Hematopoietic multipotent progenitor cell treated with erythropoietin and hydrocortisone succinate and interleukin-3 and kit ligand, for 4 days (in vitro differentiated cells): ENCODE results near the gene FBLN2.
A peak's percentile ranks its signal among the peaks of the same experiment; 100 is the strongest.

Experiments
- DNase-seq: peaks from one replicate; pipeline ENCODE4 v3.0.0-alpha.2; 2015

Gene FBLN2

DNA sequence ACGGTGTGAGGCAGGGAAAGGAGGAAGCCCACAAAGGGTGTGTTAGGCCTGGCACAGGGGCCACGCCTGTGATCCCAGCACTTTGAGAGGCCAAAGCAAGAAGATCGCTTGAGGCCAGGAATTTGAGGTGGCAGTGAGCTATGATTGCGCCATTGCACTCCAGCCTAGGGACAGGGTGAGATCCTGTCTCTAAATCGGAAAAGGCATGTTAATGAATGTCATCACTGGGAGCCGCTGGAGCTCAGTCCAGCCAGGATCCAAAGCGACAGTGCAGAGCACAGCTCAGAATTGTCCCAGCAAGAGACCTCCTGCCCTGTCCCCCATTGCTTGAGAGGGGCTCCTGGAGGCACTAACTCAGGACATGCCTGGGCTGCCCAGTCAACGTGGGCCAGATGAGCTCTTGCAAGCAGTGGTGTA, 15.0 kb upstream of the FBLN2 start:
- DNase-seq: no peak

DNA sequence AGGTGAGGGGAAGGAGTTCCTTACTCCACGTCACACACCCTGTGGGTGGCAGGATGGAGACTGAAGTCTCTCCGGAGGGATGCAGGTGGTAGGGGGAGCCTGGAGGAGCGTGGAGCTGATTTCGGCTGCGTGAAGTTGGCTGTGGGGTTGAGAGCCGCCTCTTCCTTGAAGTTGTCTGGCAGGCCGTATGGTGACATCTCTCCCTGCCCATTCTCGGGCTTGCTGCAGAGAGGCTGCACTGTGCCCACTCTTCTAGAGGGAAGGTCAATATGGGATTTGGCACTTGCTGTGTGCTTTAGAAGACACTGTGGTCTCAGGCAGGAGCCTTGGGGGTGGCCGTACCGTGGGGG, 13.4 kb upstream of the FBLN2 start:
- no peak for DNase-seq

DNA sequence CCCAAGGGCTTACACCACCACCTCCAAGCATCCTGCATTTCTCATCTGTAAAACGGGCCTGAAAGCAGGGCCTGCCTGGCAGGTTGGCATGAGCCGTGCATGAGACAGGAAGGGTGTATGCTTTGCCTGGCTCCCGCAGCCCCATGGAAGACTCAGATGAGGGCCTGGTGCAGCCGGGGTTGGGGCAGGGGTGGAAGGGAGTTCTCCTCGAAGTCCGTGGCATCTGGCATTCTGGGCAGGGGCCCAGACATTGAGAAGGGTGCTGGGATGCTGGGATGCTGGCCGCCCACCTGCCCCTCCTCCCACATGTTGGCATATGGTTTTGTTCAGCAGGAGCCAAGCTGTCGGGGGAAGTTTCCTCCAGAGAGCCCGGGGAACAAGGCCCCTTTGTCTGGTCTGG, 13.0 kb upstream of the FBLN2 start:
- DNase-seq: no peak

DNA sequence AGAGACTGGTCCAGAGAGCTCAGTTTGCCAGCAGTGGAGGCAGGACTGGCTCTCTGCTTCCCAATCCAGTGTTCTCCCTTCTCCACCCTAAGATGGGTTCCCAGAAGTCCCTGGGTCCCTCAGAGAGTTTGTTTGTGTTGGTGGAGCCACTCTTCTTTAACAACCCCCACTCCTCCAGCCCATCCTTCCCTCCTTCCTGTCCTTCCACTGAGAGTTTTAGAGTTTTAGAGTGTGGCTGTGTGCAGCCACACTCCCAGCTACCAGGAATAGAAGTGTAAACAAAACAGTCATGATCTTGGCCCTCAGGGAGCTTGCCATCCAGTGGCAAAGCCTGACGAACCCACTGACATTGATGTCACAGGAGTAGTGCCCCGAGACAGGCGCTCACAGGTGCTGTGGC, 12.5 kb upstream of the FBLN2 start:
- no peak for DNase-seq

DNA sequence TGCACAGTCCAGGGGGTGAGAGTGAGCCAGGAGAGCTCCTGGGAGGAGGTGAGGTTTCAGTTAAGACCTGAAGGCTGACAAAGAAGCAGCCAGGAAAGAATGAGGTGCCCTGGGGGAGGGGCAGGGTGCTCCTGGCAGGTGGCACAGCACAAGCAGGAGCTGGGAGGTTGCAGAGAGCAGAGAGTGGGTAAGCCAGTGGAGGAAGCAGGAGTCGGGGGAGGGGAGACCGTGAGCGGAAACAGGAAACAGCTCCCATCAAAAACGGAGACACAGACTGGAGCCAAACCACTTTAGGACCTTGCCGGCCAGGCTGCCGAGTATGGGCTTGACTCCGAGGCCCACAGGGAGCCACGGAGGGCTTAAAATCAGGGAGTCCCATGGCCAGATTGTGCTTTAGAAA, 12.1 kb upstream of the FBLN2 start:
- DNase-seq: peak; percentile 51

DNA sequence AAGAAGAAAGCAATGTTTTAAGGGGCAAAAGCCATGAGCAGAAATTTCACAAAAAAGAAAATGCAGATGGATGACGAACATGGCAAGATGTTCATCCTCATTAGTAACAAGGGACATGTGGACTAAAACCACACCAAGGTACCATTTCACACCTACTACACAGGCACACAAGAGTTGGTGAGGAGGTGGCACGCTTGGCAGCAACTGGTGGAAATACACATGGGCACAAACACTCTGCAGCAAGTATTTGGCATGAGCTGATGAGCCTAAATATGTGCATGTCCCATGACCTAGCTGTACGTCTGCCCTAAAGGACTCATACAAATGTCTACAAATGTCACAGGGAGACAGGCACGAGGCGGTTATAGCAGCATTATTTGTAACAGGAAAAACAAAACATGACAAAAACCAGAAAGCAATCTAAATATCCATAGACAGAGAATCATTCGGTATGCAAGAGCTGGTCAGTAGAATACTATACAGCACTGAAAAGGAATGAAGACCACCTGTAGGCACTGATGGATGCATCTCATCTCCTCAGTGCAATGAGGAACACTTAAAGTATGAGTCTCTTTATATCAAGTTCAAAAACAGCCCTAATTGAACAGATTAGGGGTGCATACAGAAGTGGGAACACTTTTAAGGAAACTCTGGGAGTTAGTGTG, 11.5 kb upstream of the FBLN2 start:
- no peak for DNase-seq

DNA sequence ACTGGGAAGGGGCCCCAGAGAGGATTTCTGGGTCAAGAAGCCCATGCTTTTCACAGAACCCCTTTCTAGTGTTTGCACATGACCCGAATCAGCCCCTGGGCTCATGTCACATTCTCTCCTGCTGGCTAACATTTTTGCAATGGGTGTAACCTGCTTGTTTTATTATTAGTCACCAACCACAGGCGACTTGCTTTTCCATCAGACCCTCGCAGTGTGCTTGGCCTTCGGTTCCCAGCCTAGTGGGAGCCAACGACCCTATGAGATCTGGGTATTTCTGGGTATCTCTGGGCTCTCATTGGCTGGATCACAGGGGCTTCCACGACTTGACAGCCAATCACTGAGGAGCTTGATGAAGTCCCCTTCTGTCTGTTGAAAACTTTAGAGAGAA, 11.0 kb upstream of the FBLN2 start:
- no peak for DNase-seq

DNA sequence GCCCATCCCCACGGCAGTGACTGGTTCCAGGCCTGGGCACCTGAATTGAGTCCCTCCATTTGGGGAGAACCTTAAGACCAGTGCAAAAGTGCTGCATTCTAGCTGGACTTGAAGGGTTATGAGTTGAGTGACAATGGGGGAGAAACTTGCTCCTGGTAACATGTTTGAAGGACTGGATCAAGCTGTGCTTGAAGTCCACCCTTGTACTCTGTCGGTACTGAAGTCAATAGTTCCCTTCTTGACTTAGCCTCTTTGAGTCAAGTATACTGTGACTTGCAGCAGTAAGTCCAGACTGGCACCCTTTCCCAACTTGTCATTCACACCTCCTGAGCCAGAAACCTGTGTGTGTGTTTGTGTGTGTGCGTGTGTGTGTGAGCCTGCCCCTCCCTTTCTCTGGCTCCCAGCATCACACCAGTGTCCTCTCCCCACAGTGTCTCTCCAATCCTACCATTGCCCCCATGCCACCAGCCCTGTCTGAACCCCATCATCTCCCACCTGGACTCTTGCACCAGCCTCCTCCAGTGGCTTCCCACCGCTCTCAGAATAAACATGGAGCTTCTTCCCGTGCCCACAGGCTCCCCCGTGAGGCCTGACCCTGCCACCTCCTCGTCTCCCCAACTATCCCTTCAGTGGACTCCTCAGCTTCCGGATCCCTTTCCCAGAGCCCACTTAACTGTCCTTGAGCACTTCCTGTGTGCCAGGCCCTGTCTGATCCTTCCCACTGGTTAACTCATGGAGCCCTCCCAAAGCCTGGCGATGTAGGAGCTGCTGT, 10.2 kb upstream of the FBLN2 start:
- no peak for DNase-seq

DNA sequence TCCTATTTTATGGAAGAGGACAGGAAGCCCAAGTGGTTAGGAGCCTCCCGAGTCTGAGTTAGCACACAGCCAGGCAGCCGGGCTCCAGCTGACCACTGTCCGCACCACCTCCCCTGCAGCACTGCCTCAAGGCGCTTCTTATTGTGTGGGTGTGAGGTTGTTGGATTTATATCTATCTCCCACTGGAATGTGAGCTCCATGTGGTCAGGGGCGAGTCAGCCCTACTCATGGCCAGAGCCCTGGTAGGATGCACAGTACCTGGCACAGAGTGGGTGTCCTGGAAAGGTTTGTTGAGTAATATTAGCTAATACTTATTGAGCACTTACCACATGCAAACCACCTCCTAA, 9.7 kb upstream of the FBLN2 start:
- no peak for DNase-seq

DNA sequence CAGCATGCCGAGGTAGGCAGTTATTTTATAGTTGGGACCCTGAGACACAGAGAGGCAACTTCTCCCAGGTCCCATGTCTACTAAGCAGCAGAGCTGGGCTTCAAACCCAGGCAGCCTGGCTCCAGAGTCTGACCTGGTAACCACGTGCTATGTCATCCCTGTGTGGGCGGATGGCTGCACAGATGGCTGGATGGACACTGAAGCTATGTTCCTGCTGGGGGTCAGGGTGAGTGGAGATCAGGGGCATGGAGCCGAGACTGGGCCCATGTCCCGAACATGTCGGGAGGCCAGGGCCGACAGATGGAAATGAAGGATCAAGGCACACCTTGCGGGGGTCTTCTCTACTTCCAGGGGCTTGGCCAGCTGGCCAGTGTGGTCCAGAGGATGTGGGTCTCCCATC, 9.3 kb upstream of the FBLN2 start:
- DNase-seq: no peak

DNA sequence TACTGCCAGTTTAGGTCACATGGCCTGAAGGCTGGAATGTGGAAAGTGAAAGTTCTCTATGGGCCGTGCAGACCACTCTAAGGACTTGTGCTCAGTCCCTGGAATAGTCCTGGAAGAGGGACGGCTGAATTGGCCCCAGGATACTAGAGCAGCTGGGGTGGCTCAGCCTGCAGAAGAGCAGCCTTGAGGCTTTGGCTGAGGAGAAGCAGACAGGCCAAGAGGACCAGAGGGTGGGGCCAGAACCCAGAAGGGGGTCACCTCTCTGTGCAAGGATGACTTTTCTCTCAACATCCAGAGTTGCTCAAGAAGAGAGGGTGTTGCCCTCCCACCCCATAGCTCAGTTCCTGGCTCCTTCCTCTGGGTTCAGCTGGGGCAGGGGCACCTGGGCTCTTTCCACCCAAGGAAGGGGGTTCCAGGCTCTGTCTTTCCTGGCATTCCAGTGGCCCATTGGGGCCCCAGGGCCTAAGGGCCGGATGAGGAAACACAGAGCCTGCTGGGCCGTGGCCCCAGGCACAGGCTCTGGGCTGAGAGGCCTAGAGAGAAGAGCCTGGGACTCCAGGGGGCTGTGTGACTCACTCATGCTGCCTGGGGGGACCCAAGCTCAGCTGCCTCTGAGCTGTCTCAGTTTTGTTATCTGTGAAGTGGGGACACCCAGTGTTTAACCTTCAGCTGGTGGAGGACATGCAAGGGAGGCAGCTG, 8.5 kb upstream of the FBLN2 start:
- DNase-seq: no peak

DNA sequence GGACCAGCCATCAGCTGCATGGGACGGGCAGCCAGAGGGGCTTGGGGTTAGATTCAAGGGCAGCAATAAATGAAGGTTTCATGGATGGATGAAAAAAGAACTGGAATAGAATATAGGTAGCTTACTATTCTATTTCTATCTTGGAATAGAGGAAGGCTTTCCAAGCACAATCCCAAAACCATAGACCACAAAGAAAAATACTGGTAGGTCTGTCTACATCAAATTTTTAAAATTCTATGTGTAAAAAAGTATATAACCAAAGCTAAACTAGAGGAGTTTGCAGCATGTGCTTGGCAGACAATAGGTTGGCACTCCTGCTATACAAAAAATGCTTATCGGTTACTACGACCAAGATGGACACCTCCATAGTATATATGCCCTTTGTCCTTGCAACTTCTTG, 7.2 kb upstream of the FBLN2 start:
- no peak for DNase-seq

DNA sequence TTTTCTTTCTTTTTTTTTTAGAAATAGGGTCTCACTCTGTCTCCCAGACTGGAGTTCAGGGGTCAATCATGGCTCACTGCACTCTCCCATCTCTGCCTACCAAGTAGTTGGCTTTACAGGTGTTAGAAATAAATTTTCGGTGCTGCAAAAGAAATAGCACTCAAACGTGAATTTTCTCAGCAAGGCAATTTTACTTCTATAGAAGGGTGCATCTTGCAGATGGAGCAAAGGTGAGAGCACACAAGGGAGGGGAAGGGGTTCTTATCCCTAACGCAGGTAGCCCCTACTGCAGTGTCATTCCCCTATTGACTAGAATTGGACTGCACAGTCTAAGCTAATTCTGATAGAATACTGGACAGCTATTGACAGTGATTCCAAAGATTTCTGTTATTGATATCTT, 6.8 kb upstream of the FBLN2 start:
- DNase-seq: no peak

DNA sequence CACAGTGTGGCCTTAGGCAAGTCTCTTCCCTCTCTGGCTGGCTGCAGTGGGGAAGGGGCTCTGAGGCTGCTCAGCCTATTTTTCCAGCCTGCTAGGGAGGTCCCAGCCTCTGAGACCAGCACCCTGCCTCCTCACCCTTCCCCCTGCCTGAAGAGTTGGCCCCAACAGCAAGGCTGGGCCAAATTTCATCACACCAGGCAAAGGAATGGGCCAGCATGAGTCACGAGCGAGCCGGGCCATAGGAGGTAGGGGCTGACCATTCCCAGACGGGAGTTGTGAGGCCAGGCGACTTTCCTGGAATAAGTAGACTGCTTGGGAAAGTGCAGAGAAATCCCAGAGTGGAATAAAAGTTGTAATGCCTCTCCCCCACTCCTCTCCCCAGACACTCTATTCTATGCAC, 5.7 kb upstream of the FBLN2 start:
- no peak for DNase-seq

DNA sequence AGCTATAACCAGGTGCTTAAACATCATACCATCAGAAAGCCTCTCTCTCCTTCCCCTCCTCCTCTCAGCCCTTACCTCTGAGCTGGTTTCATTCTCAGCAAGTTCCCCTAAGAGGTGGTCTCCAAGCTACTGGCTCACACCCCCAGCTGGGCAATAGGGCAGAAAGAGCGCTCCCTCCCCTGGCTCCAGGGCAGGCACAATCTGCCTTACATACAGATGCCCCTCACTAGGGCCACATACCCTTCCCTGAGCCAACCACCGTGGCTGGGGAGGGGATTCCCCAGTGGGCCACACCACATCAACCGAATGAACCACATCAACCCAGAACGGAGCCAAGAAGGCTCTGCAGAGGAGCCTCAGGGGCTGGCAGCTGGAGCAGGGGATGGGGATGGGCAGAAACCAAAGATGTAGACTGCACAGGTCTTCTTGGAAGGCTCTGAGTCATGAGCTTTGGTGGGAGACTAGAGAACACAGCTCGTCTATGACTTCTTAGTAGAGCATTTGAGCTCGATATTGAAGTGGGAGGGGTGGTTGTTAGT, 4.6 kb upstream of the FBLN2 start:
- DNase-seq: peak; percentile 37

DNA sequence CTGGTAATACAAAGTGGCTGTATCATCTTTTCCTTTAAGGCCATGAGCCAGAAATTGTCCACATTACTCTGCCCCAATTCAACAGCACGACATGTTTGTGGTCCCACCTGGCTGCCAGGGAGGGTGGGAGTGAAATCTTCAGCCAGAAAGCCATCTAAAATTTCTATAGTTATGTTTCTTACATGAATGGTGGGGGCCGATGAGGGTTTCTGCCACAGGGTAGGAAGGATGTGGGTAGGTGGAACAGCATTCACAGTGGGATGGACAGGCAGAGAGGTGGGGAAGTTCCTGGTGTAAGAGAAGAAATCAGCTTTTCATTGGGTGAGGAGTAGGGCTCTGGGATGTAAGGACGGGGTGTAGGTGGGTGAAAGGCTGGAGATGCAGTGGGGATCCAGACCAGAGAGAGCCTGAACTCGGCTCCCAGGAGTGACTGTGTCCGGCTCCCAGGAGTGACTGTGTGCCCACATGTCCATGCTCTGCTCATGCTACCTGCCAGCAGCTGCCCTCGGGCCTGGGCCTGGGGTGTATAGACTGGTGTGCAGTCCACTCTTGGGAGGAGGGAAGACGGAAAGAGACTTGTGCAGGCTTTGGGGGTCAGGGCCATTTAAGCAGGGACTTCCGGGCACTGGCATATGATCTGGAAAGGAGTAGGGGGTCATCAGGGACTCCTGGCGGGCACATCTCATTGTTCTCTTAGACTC, 3.8 kb upstream of the FBLN2 start:
- DNase-seq: no peak

DNA sequence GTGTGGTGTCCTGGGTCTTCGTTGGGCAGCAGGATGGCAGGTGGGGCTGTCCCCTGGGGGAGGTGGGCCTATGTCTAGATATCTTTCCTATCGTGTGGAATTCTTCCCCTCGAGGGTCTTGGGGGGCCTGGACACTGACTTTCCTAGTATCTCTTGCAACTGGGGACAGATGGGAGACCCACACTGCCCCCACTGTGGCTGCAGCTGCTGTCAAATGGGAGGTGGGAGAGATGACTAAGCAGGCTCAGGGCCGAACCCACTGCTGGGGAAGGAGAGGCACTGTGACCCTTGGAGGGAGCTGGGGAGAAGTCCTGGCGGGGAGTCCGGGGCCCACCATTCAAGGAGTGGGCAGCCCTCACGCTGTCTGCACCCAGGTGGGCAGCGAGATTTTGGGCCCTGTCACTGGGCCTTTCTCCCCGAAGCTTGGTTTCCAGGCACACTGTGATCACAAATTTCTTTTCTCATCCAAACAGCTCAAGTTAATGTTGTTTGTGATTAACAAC, 2.9 kb upstream of the FBLN2 start:
- DNase-seq: no peak

DNA sequence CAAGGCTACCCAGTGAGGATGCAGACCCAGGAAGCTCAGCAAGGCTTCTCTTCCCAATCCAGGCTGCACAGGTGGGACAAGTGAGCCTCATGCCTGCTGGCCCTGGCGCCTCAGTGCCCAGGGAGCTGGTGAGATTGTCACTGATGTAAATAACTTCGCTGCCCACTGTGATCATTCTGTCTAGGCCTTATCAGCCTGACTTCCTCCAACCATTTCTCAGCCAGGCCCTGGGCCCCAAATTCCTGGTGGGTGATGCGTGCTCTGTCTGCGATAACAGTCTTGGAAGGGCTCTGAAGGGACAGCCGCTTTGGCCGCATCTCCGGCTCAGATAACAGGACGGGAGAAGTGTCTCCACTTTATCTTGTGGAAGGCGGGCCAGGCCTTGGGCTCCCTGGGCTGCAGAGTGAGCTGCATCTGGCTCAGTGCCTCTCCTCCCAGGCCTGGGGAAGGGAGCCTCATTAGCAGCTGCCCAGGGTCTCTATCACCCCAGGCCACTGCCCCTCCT, 2.2 kb upstream of the FBLN2 start:
- peak; percentile 92 for DNase-seq

DNA sequence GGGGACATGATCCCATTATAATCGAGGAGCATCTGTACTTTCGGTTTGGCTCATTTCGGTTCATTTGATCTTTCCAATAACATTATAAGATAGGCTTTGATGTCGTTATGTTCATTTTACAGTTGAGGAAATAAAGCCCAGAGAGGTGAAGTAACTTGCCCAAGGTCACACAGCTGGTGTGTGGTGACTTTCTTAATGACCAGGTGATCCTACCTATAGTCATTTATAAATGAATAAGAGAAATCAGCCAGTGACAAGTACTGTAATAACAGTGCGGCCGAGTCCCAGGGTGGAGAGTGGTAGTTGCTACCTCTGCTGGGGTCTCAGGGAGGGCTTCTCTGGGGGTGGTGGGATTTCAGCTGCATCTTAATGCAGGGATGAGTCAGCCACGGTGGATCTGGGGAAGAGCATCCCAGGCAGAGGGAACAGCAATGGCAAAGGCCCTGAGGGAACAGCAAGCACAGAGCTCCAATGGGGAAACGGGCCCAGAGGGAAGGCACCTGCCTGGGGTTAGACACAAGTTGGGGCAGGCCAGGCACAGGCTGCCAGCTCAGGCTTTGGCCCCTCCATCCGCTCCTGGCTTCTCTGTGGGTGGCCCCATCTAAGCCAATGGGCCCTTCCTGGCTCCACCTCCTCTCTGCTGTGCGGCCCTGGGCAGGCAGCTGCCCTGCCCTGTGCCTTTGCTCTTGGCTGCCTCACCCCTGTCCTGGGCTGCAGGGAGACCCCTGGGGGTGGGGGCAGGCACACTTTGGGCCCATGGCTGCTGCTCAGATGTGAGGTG, 1.1 kb upstream of the FBLN2 start:
- no peak for DNase-seq

DNA sequence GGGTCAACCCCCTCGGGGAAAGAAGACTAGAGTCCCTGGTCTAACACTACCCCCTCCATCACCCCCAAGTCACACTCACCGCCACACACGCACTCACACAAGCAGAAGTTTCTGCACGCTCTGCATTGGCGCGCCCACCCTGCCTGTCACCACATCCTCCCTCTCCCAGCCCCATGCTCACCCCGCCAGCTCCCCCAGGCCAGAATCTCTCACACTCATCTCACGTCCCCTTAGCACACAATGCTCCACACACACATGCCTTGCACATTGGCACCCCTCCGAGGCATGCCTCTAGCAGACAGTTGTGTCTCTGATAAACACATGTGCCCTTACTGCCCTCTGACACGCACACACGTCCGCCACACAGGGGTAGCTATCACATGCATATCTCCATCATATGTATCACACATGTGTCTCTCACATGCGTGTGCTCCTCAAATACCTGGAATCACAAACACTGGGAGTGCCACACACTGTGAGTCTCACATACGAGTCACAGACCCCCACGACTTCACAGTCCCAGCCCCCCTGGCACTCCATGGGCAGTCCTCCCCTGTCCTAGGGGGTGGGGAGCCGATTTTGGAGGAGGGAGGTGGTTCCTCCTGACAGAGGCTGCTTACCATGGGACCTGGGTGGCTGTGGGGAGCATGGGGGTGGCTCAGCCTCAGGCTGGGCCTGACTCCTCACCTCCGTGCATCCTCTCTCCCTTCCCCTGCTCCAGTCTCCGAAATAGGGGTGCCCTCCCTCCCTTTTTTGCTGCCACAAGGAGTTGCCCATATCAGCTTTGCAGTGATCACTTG, 898 bp downstream of the FBLN2 start:
- peak; percentile 66 for DNase-seq

DNA sequence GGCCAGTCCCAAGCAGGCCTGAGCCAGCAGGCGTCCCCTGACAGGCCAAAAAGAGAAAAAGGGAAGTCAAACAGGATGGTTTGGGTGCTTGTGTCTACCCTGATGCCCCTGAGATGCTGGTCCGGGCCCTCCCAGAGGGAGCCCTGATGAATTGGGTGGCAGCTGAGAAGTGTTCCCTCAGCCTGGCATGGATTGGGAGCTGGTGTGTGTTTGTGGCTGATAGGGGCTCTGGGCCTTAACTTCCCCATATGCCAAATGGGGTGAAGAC, 1.4 kb downstream of the FBLN2 start:
- peak; percentile 61 for DNase-seq
